ENCODE measurements around the gene CCNY.

DNA sequence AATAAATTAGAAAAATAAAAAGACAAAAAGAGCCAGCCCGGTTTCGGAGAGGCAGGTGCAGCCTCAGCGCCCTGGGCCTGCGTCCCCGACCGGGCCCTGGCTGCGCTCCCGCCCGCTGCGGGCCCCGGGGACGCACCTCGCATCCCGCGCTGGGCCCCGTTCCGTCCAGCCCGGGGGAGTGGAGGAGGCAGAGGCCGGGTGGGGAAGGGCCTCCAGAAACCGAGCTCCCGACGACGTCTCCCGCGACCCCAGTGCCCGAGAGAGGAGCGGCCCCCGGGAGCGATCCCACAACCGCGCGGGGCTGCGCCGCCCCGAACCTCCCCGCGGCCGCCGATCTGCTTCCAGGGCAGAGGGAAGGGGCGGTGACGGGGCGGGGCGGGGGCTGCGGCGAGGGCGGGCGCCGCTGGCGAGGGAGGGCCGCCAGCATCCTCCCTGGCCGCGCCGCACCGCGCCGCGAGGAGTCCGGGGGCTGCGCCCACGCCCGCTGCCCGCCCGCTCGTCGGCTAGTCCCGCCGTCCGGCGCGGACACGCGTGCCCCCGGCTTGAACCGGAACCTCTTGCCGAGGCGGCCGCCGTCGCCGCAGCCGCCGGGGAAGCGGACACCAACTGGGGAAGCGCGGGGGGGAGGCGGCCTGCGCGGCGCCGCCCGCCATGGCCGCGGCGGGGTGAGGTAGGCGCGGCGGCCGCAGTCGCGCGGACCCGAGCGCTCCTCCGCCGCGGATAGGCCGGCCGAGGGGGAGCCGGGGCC lies at the start of gene CCNY:
- TF ChIP-seq POLR2A (IDR thresholded peaks at IDR 0.05; ENCODE audit: low read depth, low read length) (peak; percentile 79), POLR2AphosphoS5 (IDR thresholded peaks at IDR 0.05; ENCODE audit: low read depth, low read length) (no peak)
